Activated CD4-positive, alpha-beta T cell treated with anti-CD3 and anti-CD28 coated beads, Interleukin-2, amount 50 U/mL, for 4 hours (primary cell): ENCODE results near the gene ASZ1.
"Not testable (repeated sequence)": the region's sequence is repeated elsewhere in the genome, so short reads cannot be mapped to it uniquely, and the experiment has no call there.

Experiments used
- DNase-seq, 2 experiments: peaks; one replicate each; pipeline ENCODE4 v3.0.0-alpha.2; 2020

Gene ASZ1, protein sequence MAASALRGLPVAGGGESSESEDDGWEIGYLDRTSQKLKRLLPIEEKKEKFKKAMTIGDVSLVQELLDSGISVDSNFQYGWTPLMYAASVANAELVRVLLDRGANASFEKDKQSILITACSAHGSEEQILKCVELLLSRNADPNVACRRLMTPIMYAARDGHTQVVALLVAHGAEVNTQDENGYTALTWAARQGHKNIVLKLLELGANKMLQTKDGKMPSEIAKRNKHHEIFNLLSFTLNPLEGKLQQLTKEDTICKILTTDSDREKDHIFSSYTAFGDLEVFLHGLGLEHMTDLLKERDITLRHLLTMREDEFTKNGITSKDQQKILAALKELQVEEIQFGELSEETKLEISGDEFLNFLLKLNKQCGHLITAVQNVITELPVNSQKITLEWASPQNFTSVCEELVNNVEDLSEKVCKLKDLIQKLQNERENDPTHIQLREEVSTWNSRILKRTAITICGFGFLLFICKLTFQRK

DNA sequence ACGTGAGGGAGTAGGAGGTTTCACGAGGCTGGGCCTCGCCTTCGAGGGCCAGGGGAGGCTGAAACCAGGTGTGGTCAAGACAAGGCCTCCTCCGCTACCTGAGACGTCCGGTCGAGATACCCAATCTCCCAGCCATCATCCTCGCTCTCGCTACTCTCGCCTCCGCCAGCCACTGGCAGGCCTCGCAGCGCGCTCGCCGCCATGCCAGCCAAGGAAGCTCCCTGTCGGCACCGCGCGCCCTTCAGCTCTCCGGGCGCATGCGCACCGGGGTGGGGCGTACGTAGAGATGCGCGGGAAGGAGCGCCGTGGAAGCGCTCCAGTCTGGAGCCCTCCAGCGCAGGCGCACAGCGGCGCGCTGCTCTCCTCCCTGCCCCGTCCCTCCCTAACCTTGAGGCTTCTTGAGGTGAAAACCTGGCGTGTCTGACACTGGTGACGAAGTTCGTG lies at the start of gene ASZ1:
Gene ASZ1 (minus strand): TSS at position 236 of the 444 bp plus-strand sequence. CDS start 33 bp downstream, at position 203.
- no peak for DNase-seq

DNA sequence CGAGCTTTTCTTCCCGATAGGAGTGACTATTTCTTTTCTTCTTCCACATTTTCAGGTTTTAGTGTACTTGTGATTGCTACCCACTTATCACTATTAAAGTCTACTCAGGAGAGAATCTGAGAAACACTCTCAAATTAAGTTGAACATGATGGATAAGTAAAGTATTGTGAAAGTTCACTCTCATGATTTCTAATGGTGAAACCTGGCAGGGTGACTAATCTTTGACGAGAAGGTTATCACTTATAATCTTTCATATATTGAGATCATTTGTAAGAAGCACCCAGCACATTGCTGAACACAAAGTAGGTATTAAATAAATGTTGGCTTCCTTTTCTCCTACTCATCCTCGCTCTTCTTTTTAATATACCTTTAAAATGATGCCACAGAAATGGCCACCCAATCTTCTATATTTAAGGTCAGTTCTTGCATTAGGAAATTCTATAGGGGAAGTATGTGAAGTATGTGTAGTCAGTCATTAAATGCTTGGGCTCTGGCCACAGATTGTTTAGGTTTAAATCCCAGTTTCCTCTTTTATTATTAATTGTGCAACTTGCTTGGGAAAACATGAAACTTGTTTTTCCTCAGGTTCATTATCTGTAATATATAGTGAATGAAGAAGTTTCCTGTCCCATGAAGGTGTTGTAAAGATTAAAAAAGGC lies 49.4 kb upstream of the ASZ1 start:
- no peak for DNase-seq

GRCh38 chr7:117472335-117472734 lies 45.0 kb upstream of the ASZ1 start:
- DNase-seq: no peak

DNA sequence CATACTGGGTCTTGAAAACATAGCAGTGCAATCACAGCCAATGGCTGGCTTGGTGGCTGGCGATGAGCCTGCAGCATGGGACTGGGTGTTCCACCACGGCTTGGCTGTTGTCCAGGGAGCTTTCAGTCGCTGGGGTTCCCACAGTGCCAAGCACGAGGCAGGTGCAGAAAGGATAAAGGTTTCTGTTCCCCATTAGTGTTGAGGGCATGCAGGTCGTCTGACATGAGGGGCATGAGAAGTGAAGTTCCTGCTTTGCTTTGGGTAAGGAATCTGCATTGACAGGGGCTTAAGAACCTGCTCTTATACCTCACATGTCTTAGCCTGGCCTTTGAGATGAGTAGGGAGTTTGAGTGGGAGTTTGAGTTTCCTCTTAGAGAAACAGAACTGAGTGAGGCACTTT lies 43.5 kb upstream of the ASZ1 start:
- no peak for DNase-seq

DNA sequence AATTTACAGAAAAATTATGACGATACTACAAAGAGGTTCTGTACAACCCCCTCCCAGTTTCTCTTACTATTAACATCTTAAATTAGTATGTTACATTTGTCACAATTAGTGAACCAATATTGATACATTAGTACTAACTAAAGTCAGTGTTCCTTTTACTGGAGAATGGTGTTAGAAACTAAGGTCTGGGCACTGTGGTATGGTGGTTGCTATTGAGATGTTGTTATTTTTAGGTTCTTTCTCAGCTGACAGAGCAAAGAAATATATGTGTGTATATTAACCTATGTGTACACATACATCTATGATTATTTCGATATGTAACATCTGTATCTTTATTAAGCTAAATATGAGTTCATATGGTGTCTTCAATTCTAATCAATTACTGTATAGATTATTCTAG lies 40.9 kb upstream of the ASZ1 start:
- no peak for DNase-seq

DNA sequence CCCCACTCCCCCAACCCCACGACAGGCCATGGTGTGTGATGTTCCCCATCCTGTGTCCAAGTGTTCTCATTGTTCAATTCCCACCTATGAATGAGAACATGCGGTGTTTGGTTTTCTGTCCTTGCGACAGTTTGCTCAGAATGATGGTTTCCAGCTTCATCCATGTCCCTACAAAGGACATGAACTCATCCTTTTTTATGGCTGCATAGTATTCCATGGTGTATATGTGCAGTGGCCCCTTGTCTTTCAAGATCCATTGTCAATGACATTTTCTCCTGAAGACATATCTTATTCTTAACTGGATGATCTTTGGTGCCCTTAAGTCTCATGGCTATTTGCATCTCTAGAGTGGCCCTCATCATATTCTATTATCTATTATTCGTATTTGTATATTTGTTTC lies 33.5 kb upstream of the ASZ1 start:
- not testable (repeated sequence) for DNase-seq

- DNase-seq: no peak
Observed at GRCh38 chr7:117459735-117460134, 32.4 kb upstream of the ASZ1 start.

GRCh38 chr7:117458977-117459583 lies 31.8 kb upstream of the ASZ1 start:
- no peak for DNase-seq

GRCh38 chr7:117448655-117449054 lies 21.4 kb upstream of the ASZ1 start:
- no peak for DNase-seq

DNA sequence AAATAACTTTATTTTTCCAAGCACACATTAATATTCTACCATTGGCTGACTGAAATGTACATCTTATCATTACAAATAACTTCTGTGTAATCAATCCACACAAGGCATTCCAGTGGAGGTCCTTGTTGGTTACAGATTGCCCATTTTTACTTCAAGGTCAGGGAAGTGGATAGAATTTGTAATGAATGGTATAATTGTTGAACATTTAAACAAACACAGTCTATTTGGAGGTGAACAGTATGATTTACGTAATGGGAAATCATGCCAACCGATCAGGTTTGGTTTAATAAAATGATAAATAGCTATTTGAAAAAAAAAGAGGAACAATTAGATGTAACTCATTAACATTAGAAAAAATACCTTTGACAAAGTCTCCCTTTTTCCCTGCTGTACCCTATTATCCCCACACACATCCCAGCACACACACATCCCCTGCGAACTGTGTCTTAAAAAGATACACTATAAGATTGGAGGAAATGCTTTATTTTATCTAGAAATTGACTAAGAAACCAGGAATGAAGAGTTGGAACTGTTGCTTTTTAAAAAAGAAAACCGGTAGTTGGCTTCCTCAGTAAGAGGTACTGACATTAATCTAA lies 19.0 kb upstream of the ASZ1 start:
- DNase-seq: no peak

DNA sequence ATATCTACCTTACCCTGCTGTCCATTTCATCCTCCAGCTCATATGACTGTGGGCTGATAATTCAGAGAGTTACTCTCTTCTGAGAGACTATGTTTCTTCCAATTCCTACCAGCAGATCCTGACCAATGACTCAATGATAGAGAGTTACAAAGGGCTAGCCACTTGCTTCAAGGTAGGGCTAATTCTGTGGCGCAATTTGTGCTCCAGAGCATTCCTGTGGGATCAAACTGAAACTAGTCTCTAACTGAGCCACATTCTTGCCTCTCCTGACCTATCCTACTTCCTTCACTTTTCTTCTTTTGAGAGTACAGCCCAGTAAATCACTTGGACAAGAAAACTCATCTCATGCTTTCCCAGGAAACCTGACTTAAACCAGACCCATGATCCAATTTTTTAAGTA lies 17.9 kb upstream of the ASZ1 start:
- DNase-seq: no peak

GRCh38 chr7:117444646-117445045 lies 17.4 kb upstream of the ASZ1 start:
- DNase-seq: no peak

DNA sequence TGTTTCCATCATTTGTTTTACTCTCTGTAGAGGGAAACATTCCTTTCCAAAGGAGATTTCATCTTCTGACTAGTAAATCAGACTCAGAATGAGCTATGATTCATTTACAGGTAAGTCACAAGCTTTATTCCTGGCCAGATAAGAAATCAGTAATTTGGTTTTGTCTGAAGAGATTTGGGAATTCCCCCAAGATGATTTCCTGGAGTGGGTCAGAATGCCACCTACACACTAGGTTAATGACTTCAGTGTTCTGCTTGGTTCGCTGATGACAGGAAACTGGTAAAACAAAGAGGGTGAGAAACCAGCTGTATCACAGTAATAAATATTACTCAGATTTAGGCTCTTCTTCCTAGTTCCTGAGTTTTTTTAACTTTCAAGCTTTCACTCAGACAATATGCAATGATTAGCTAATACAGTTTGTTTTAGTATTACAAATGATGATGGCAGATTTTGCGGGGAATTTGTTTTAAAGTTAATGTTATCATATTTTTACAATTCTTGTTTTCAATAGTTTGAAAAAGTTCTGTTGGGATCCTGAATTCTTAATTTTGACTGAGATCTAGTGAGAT lies 8.3 kb upstream of the ASZ1 start:
- DNase-seq: no peak

GRCh38 chr7:117424090-117424829 lies 3.0 kb downstream of the ASZ1 start:
- DNase-seq: no peak

DNA sequence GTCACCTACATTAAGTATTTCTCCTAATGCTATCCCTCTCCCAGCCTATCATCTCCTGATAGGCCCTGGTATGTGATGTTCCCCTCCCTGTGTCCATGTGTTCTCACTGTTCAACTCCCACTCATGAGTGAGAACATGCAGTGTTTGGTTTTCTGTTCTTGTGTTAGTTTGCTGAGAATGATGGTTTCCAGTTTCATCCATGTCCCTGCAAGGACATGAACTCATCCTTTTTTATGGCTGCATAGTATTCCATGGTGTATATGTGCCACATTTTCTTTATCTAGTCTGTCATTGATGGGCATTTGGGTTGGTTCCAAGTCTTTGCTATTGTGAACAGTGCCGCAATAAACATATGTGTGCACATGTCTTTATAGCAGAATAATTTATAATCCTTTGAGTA lies 12.7 kb downstream of the ASZ1 start:
- not testable (repeated sequence) for DNase-seq

GRCh38 chr7:117412946-117413559 lies 14.2 kb downstream of the ASZ1 start:
- no peak for DNase-seq

DNA sequence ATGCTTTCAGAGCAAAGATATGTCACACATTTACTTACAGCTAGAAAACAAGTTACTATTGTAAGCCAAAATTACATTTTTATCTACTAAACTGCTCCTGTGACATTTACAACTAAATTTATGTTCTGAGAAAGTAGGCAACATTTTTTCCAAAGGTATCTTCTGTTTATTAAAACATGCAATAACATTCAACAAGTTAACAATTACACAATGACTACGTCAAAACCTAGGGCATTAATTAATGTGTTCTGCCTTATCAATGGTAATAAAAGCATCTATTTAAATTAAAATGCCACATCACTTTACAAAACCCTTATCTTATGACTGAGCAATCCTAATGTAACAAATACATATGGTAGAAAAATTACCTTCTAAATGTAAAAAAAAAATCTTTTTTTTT lies 14.9 kb downstream of the ASZ1 start:
- no peak for DNase-seq

GRCh38 chr7:117411539-117411938 lies 15.8 kb downstream of the ASZ1 start:
- DNase-seq: no peak

GRCh38 chr7:117408831-117409230 lies 18.5 kb downstream of the ASZ1 start:
- DNase-seq: no peak

DNA sequence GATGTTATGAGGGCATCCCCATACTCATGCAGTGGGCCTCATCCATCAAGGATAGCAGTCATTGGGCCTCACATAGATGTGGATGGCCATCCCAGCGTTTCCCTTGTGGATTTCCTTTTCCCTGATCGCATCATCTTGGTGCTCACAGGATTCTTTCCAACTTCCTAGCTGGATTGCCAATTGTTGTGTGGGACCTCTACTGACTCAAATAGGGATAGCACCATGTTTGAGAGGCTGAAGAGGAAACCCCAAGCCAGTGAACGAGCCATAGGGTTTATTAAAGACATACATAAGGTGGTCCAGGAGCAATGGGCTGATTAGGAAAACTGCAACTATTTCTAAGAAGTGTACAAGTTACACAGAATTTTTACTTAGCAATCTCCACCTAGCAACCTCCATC lies 21.8 kb downstream of the ASZ1 start:
- no peak for DNase-seq

GRCh38 chr7:117403737-117404136 lies 23.6 kb downstream of the ASZ1 start:
- no peak for DNase-seq

GRCh38 chr7:117402109-117402508 lies 25.2 kb downstream of the ASZ1 start:
- DNase-seq: no peak
